Muscle layer of colon (tissue), 2 donors: ENCODE measurements around the gene MEFV.
A peak's percentile ranks its signal among the peaks of the same experiment; 100 is the strongest.

Experiments
- H3K27ac ChIP-seq: one replicate; pipeline ENCODE4 v1.7.0; 2013; ENCODE audit warnings: low read depth, mild to moderate bottlenecking, low read length, moderate library complexity
- H3K27me3 ChIP-seq, 2 donors: one replicate each; pipeline ENCODE4 v1.7.0; 2013; ENCODE audit warnings: low read length in 2 of 2, mild to moderate bottlenecking in 2 of 2; ENCODE audit not compliant: insufficient read depth in 2 of 2, control insufficient read depth in 1 of 2
- H3K36me3 ChIP-seq: one replicate; pipeline ENCODE4 v1.7.0; 2013; ENCODE audit warnings: mild to moderate bottlenecking, low read length; ENCODE audit not compliant: insufficient read depth
- H3K4me1 ChIP-seq: one replicate; pipeline ENCODE4 v1.7.0; 2013; ENCODE audit warnings: mild to moderate bottlenecking, low read length; ENCODE audit not compliant: insufficient read depth
- H3K4me3 ChIP-seq, 2 donors: one replicate each; pipeline ENCODE4 v1.7.0; 2013; ENCODE audit warnings: low read length in 2 of 2, low read depth in 1 of 2, mild to moderate bottlenecking in 1 of 2, moderate library complexity in 1 of 2
- H3K9ac ChIP-seq: one replicate; pipeline ENCODE4 v1.7.0; 2013; ENCODE audit warnings: low read length
- H3K9me3 ChIP-seq: one replicate; pipeline ENCODE4 v1.7.0; 2013; ENCODE audit warnings: mild to moderate bottlenecking, low read length
- donor health status: abdominal sarcoma.
- donor health status: Adenocarcinoma of cecum.

The MEFV gene

GRCh38 chr16:3256146-3256865 lies at the start of gene MEFV:
Gene MEFV (minus strand): TSS chr16:3256633. CDS start chr16:3256587, 46 bp downstream.
- Histone ChIP-seq H3K9me3 (no peaks in the 10 kb centered on the region), H3K27ac (no peak within 1 kb of the TSS), H3K4me1 (no peaks in the 10 kb centered on the region), H3K36me3 (no peaks in the 10 kb centered on the region), H3K27me3 (no peaks in the 10 kb centered on the region), H3K9ac (no peak within 1 kb of the TSS), H3K4me3 (no peak within 1 kb of the TSS)

- peaks cover 13% of the 10 kb centered on the region for H3K4me1 ChIP-seq
- H3K36me3 ChIP-seq, result peaks cover 22% of the 10 kb centered on the region
- peak overlapping the region; percentile 80 for H3K27ac ChIP-seq
- peaks cover 28% of the 10 kb centered on the region for H3K9me3 ChIP-seq
- peak overlapping the region; percentile 53 for H3K9ac ChIP-seq
- H3K4me3 ChIP-seq, result peak overlapping the region; percentile 63 to 66
- no peaks in the 10 kb centered on the region for H3K27me3 ChIP-seq
These were observed 49.6 kb upstream of the MEFV start for GRCh38 chr16:3306078-3306477.

- H3K27ac ChIP-seq, result peak within 1 kb of the TSS; percentile 80
- peak within 1 kb of the TSS; percentile 63 to 66 for H3K4me3 ChIP-seq
- peak within 1 kb of the TSS; percentile 53 for H3K9ac ChIP-seq
- peaks cover 23% of the 10 kb centered on the region for H3K36me3 ChIP-seq
- no peaks in the 10 kb centered on the region for H3K27me3 ChIP-seq
- H3K9me3 ChIP-seq, result peaks cover 28% of the 10 kb centered on the region
- peaks cover 13% of the 10 kb centered on the region for H3K4me1 ChIP-seq
These were observed 49.0 kb upstream of the MEFV start, which contains the start of the genes TIGD7 and ZNF75A for GRCh38 chr16:3305109-3306068. Gene TIGD7 (minus strand): TSS chr16:3305430. CDS start chr16:3300614, 4,816 bp downstream. Gene ZNF75A (plus strand): TSS chr16:3305497. CDS start chr16:3308429, 2,932 bp downstream.

- H3K27me3 ChIP-seq, result no peaks in the 10 kb centered on the region
- H3K27ac ChIP-seq, result no peak overlapping the region
- peak overlapping the region; percentile 63 to 66 for H3K4me3 ChIP-seq
- H3K9ac ChIP-seq, result peak overlapping the region; percentile 53
- H3K4me1 ChIP-seq, result peaks cover 13% of the 10 kb centered on the region
- H3K36me3 ChIP-seq, result peaks cover 28% of the 10 kb centered on the region
- H3K9me3 ChIP-seq, result peaks cover 32% of the 10 kb centered on the region
These were observed 47.9 kb upstream of the MEFV start for GRCh38 chr16:3304370-3304769.

GRCh38 chr16:3295783-3296182 lies 39.4 kb upstream of the MEFV start:
- no peaks in the 10 kb centered on the region for H3K27me3 ChIP-seq
- no peaks in the 10 kb centered on the region for H3K4me1 ChIP-seq
- peaks cover 18% of the 10 kb centered on the region for H3K9me3 ChIP-seq
- H3K27ac ChIP-seq, result no peak overlapping the region
- H3K4me3 ChIP-seq, result no peak overlapping the region
- H3K9ac ChIP-seq, result no peak overlapping the region
- H3K36me3 ChIP-seq, result peaks cover 31% of the 10 kb centered on the region

- H3K9me3 ChIP-seq, result peaks cover 24% of the 10 kb centered on the region
- no peaks in the 10 kb centered on the region for H3K27me3 ChIP-seq
- peaks cover 36% of the 10 kb centered on the region for H3K36me3 ChIP-seq
- no peak overlapping the region for H3K9ac ChIP-seq
- H3K27ac ChIP-seq, result no peak overlapping the region
- H3K4me3 ChIP-seq, result no peak overlapping the region
- H3K4me1 ChIP-seq, result no peaks in the 10 kb centered on the region
These were observed 38.8 kb upstream of the MEFV start for GRCh38 chr16:3295209-3295608.

- H3K27ac ChIP-seq, result no peak overlapping the region
- H3K4me1 ChIP-seq, result no peaks in the 10 kb centered on the region
- no peaks in the 10 kb centered on the region for H3K27me3 ChIP-seq
- no peak overlapping the region for H3K9ac ChIP-seq
- H3K4me3 ChIP-seq, result no peak overlapping the region
- peaks cover 56% of the 10 kb centered on the region for H3K36me3 ChIP-seq
- H3K9me3 ChIP-seq, result peaks cover 40% of the 10 kb centered on the region
These were observed 36.2 kb upstream of the MEFV start for GRCh38 chr16:3292604-3293003.

- H3K36me3 ChIP-seq, result peaks cover 79% of the 10 kb centered on the region
- no peak overlapping the region for H3K27ac ChIP-seq
- H3K27me3 ChIP-seq, result no peaks in the 10 kb centered on the region
- peak overlapping the region in 1 of 2 donors; percentile 12 for H3K4me3 ChIP-seq
- peaks cover 6% of the 10 kb centered on the region for H3K4me1 ChIP-seq
- no peak overlapping the region for H3K9ac ChIP-seq
- peaks cover 43% of the 10 kb centered on the region for H3K9me3 ChIP-seq
These were observed 33.7 kb upstream of the MEFV start for GRCh38 chr16:3289998-3290673.

GRCh38 chr16:3285131-3285530 lies 28.7 kb upstream of the MEFV start:
- peak overlapping the region; percentile 84 to 93 for H3K4me3 ChIP-seq
- no peak overlapping the region for H3K9ac ChIP-seq

GRCh38 chr16:3283543-3284447 lies 27.4 kb upstream of the MEFV start:
- H3K36me3 ChIP-seq, result peaks cover 38% of the 10 kb centered on the region
- H3K9ac ChIP-seq, result peak overlapping the region; percentile 74
- no peaks in the 10 kb centered on the region for H3K27me3 ChIP-seq
- H3K4me1 ChIP-seq, result peaks cover 28% of the 10 kb centered on the region
- H3K27ac ChIP-seq, result peak overlapping the region; percentile 87
- peaks cover 12% of the 10 kb centered on the region for H3K9me3 ChIP-seq
- peak overlapping the region; percentile 84 to 93 for H3K4me3 ChIP-seq

More at GRCh38 chr16:3285131-3285530, 28.7 kb upstream of the MEFV start:
- Histone ChIP-seq H3K27ac (no peak overlapping the region), H3K9me3 (peaks cover 25% of the 10 kb centered on the region), H3K36me3 (peaks cover 52% of the 10 kb centered on the region), H3K4me1 (peaks cover 28% of the 10 kb centered on the region), H3K27me3 (no peaks in the 10 kb centered on the region)
